ENCODE results near the gene DCAF17. TPM values are rescaled to one million over a fixed set of nuclear protein-coding genes. Genes with fewer than 3 reads are reported as not detected.

DCAF17 gene
- total and polyA plus RNA-seq, 2 of the 13 experiments (the other 11 are each of a cell fraction or from before 2014, with no cell fraction given), result 13.7 to 30.0 TPM

- TF ChIP-seq ZBTB38 (CRISPR knock-in tag; IDR thresholded peaks at IDR 0.05) (peak; percentile 65; the same call in 1 of the 2 replicates), HIVEP1 (CRISPR knock-in tag; IDR thresholded peaks at IDR 0.05) (peak; percentile 61), NFKB2 (CRISPR knock-in tag; IDR thresholded peaks at IDR 0.05; ENCODE audit: borderline replicate concordance) (0 out of 2 replicates have a peak, but pooled peaks have one; percentile 41), ZNF883 (CRISPR knock-in tag; IDR thresholded peaks at IDR 0.05; ENCODE audit: not compliant biosample characterization) (peak; percentile 35), ETV5 (CRISPR knock-in tag; IDR thresholded peaks at IDR 0.05; ENCODE audit: borderline replicate concordance) (peak; percentile 8; the same call in 1 of the 2 replicates), ZBTB33 (CRISPR knock-in tag; IDR thresholded peaks at IDR 0.05) (peak; percentile 81), ZNF7 (CRISPR knock-in tag; IDR thresholded peaks at IDR 0.05) (0 out of 2 replicates have a peak, but pooled peaks have one; percentile 36), KAT7 (CRISPR knock-in tag; IDR thresholded peaks at IDR 0.05; ENCODE audit: borderline replicate concordance) (no peak), ZNF746 (CRISPR knock-in tag; IDR thresholded peaks at IDR 0.05) (no peak), UBTF (CRISPR knock-in tag; IDR thresholded peaks at IDR 0.05) (0 out of 2 replicates have a peak, but pooled peaks have one; percentile 35), AKNA (CRISPR knock-in tag; IDR thresholded peaks at IDR 0.05; ENCODE audit: borderline replicate concordance) (no peak), ZNF274 (CRISPR knock-in tag; IDR thresholded peaks at IDR 0.05) (peak; percentile 62; the same call in 1 of the 2 replicates), ARHGAP35 (CRISPR knock-in tag; IDR thresholded peaks at IDR 0.05; ENCODE audit: borderline replicate concordance) (peak; percentile 38; the same call in 1 of the 2 replicates), YEATS4 (CRISPR knock-in tag; IDR thresholded peaks at IDR 0.05; ENCODE audit: borderline replicate concordance) (no peak), CBFB (CRISPR knock-in tag; IDR thresholded peaks at IDR 0.05) (0 out of 2 replicates have a peak, but pooled peaks have one; percentile 28), SOX13 (IDR thresholded peaks at IDR 0.05) (no peak), SOX13 (CRISPR knock-in tag; conservative IDR thresholded peaks at IDR 0.05 in 1 of 2, IDR thresholded peaks at IDR 0.05 in 1 of 2) (no peak), SOX6 (IDR thresholded peaks at IDR 0.05) (no peak), SOX6 (CRISPR knock-in tag; IDR thresholded peaks at IDR 0.05) (0 out of 2 replicates have a peak, but pooled peaks have one; percentile 28)
- TF ChIP-seq, protein P1, sequence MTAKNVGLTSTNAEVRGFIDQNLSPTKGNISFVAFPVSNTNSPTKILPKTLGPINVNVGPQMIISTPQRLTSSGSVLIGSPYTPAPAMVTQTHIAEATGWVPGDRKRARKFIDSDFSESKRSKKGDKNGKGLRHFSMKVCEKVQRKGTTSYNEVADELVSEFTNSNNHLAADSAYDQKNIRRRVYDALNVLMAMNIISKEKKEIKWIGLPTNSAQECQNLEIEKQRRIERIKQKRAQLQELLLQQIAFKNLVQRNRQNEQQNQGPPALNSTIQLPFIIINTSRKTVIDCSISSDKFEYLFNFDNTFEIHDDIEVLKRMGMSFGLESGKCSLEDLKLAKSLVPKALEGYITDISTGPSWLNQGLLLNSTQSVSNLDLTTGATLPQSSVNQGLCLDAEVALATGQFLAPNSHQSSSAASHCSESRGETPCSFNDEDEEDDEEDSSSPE (CRISPR knock-in tag; IDR thresholded peaks at IDR 0.05), result no peak
Measured at GRCh38 chr2:171431677-171432167, 2.3 kb upstream of the DCAF17 start (continued).
